Astrocyte (in vitro differentiated cells and primary cell): ENCODE results near the gene CACNA2D1. TPM values are rescaled to one million over a fixed set of nuclear protein-coding genes. Genes with fewer than 3 reads are reported as not detected.

Experiments used
- DNase-seq: peaks from one replicate; pipeline ENCODE4 v3.0.0-alpha.2; 2010; ENCODE audit warnings: low read depth
- FAIRE-seq: peaks from 2 replicates; lab custom pipeline; 2011; peaks lifted over from hg19 to GRCh38; lab: Jason Lieb, UNC
- H2AFZ ChIP-seq: 2 replicates; pipeline ENCODE4 v1.6.0; 2012; ENCODE audit warnings: low read depth, low read length, inconsistent platforms
- H3K27ac ChIP-seq: 2 replicates; pipeline ENCODE4 v1.5.1; 2011; ENCODE audit warnings: low read depth, low read length, inconsistent platforms
- H3K27me3 ChIP-seq: 2 replicates; pipeline ENCODE4 v1.6.0; 2011; ENCODE audit warnings: low read length, inconsistent platforms; ENCODE audit not compliant: insufficient read depth
- H3K36me3 ChIP-seq: 2 replicates; pipeline ENCODE4 v1.5.1; 2011; ENCODE audit warnings: low read length, inconsistent platforms; ENCODE audit not compliant: insufficient read depth
- H3K4me1 ChIP-seq: 2 replicates; pipeline ENCODE4 v1.5.1; 2011; ENCODE audit warnings: low read length, inconsistent platforms; ENCODE audit not compliant: insufficient read depth
- H3K4me2 ChIP-seq: 2 replicates; pipeline ENCODE4 v1.6.0; 2012; ENCODE audit warnings: low read length, inconsistent platforms
- H3K4me3 ChIP-seq: 2 replicates; pipeline ENCODE4 v1.5.1; 2011; ENCODE audit warnings: low read depth, mild to moderate bottlenecking, low read length, inconsistent platforms; ENCODE audit not compliant: insufficient read depth
- H3K79me2 ChIP-seq: 2 replicates; pipeline ENCODE4 v1.6.0; 2012; ENCODE audit warnings: mild to moderate bottlenecking, low read length, inconsistent platforms; ENCODE audit not compliant: insufficient read depth
- H3K9ac ChIP-seq: 2 replicates; pipeline ENCODE4 v1.6.0; 2012; ENCODE audit warnings: mild to moderate bottlenecking, low read length, inconsistent platforms
- H3K9me3 ChIP-seq: 2 replicates; pipeline ENCODE4 v1.5.1; 2012; ENCODE audit warnings: low read depth, mild to moderate bottlenecking, low read length, inconsistent platforms; ENCODE audit not compliant: insufficient read depth
- H4K20me1 ChIP-seq: 2 replicates; pipeline ENCODE4 v1.6.0; 2012; ENCODE audit warnings: low read length, inconsistent platforms; ENCODE audit not compliant: insufficient read depth
- H3K27ac Mint-ChIP-seq: one replicate; pipeline ENCODE4 v1.8.0; 2021; ENCODE audit warnings: mild to moderate bottlenecking, mixed read lengths; ENCODE audit not compliant: unreplicated experiment
- H3K27me3 Mint-ChIP-seq: one replicate; pipeline ENCODE4 v1.8.0; 2021; ENCODE audit warnings: low read depth, mixed read lengths; ENCODE audit not compliant: unreplicated experiment
- H3K36me3 Mint-ChIP-seq: one replicate; pipeline ENCODE4 v1.8.0; 2021; ENCODE audit warnings: low read depth, mixed read lengths; ENCODE audit not compliant: unreplicated experiment
- H3K4me1 Mint-ChIP-seq: one replicate; pipeline ENCODE4 v1.8.0; 2021; ENCODE audit warnings: low read depth, mixed read lengths; ENCODE audit not compliant: unreplicated experiment
- H3K4me3 Mint-ChIP-seq: one replicate; pipeline ENCODE4 v1.8.0; 2021; ENCODE audit warnings: mild to moderate bottlenecking, moderate library complexity, mixed read lengths; ENCODE audit not compliant: unreplicated experiment
- H3K9me3 Mint-ChIP-seq: one replicate; pipeline ENCODE4 v1.8.0; 2021; ENCODE audit warnings: mild to moderate bottlenecking, mixed read lengths; ENCODE audit not compliant: unreplicated experiment
- CTCF ChIP-seq: IDR thresholded peaks from 2 replicates; pipeline ENCODE4 v1.5.1; 2011; ENCODE audit warnings: low read depth, mild to moderate bottlenecking, inconsistent platforms, low read length, moderate library complexity; ENCODE audit not compliant: insufficient read depth
- EZH2 ChIP-seq: IDR thresholded peaks from 2 replicates; pipeline ENCODE4 v1.6.1; 2012; ENCODE audit warnings: mild to moderate bottlenecking, low read length, inconsistent platforms; ENCODE audit not compliant: insufficient read depth
- total RNA-seq: library from RNA; stranded (reverse); gene quantifications from 2 replicates; pipeline ENCODE4 v1.2.1, GENCODE V29; 2021

The CACNA2D1 gene
- total RNA-seq, 1 donor from 2014 or later, result 53.4 TPM

- H3K27ac ChIP-seq, result no peak overlapping the region
- Mint-ChIP-seq H3K4me3 (no peak overlapping the region), H3K27me3 (no peaks in the 10 kb centered on the region), H3K4me1 (no peaks in the 10 kb centered on the region), H3K27ac (no peak overlapping the region), H3K9me3 (no peaks in the 10 kb centered on the region), H3K36me3 (no peaks in the 10 kb centered on the region)
- DNase-seq, result no peak
- no peaks in the 10 kb centered on the region for H3K36me3 ChIP-seq
- no peak overlapping the region for H2AFZ ChIP-seq
- H3K4me1 ChIP-seq, result no peaks in the 10 kb centered on the region
- no peak overlapping the region for H3K4me3 ChIP-seq
- FAIRE-seq, result no peak
- no peak overlapping the region for H3K9ac ChIP-seq
- H3K79me2 ChIP-seq, result peaks cover 4% of the 10 kb centered on the region
- H3K4me2 ChIP-seq, result no peak overlapping the region
- peaks cover 14% of the 10 kb centered on the region for H4K20me1 ChIP-seq
- no peak for TF ChIP-seq EZH2
- TF ChIP-seq CTCF, result no peak
- H3K9me3 ChIP-seq, result no peaks in the 10 kb centered on the region
- no peaks in the 10 kb centered on the region for H3K27me3 ChIP-seq
Measured at GRCh38 chr7:82153776-82154175, 289.8 kb downstream of the CACNA2D1 start.

- Mint-ChIP-seq H3K27me3 (no peaks in the 10 kb centered on the region), H3K27ac (no peak overlapping the region), H3K9me3 (no peaks in the 10 kb centered on the region), H3K4me1 (no peaks in the 10 kb centered on the region), H3K36me3 (no peaks in the 10 kb centered on the region), H3K4me3 (no peak overlapping the region)
- FAIRE-seq (no peak), DNase-seq (no peak)
- no peak overlapping the region for H3K27ac ChIP-seq
- H2AFZ ChIP-seq, result no peak overlapping the region
- no peaks in the 10 kb centered on the region for H3K27me3 ChIP-seq
- no peak overlapping the region for H3K4me3 ChIP-seq
- H3K9me3 ChIP-seq, result no peaks in the 10 kb centered on the region
- H3K4me1 ChIP-seq, result no peaks in the 10 kb centered on the region
- H3K4me2 ChIP-seq, result no peak overlapping the region
- peaks cover 4% of the 10 kb centered on the region for H3K79me2 ChIP-seq
- H4K20me1 ChIP-seq, result peaks cover 14% of the 10 kb centered on the region
- TF ChIP-seq CTCF (no peak), EZH2 (no peak)
- H3K9ac ChIP-seq, result no peak overlapping the region
- no peaks in the 10 kb centered on the region for H3K36me3 ChIP-seq
Measured at GRCh38 chr7:82152858-82153257, 290.7 kb downstream of the CACNA2D1 start.

GRCh38 chr7:82146491-82146890 is 297.1 kb downstream of the CACNA2D1 start:
- Mint-ChIP-seq H3K27ac (no peak overlapping the region), H3K4me1 (no peaks in the 10 kb centered on the region), H3K9me3 (no peaks in the 10 kb centered on the region), H3K36me3 (no peaks in the 10 kb centered on the region), H3K4me3 (no peak overlapping the region), H3K27me3 (no peaks in the 10 kb centered on the region)
- DNase-seq, result no peak
- Histone ChIP-seq H3K36me3 (no peaks in the 10 kb centered on the region), H3K9ac (no peak overlapping the region), H3K4me1 (no peaks in the 10 kb centered on the region), H4K20me1 (peaks cover 16% of the 10 kb centered on the region), H3K4me3 (no peak overlapping the region), H3K79me2 (peaks cover 4% of the 10 kb centered on the region), H3K9me3 (no peaks in the 10 kb centered on the region), H3K4me2 (no peak overlapping the region), H3K27ac (no peak overlapping the region), H2AFZ (no peak overlapping the region), H3K27me3 (no peaks in the 10 kb centered on the region)
- FAIRE-seq, result no peak
- TF ChIP-seq CTCF (no peak), EZH2 (no peak)
